ENCODE measurements around the gene PHKB. TPM values are rescaled to one million over a fixed set of nuclear protein-coding genes. Genes with fewer than 3 reads are reported as not detected.
"Not testable (repeated sequence)": the region's sequence is repeated elsewhere in the genome, so short reads cannot be mapped to it uniquely, and the experiment has no call there.

Gene PHKB
- polyA plus RNA-seq, 10 donors: 49.6 to 64.7 (median 55.2) TPM

GRCh38 chr16:47503936-47504335, 42.8 kb downstream of the PHKB start:
- no peak for DNase-seq

DNA sequence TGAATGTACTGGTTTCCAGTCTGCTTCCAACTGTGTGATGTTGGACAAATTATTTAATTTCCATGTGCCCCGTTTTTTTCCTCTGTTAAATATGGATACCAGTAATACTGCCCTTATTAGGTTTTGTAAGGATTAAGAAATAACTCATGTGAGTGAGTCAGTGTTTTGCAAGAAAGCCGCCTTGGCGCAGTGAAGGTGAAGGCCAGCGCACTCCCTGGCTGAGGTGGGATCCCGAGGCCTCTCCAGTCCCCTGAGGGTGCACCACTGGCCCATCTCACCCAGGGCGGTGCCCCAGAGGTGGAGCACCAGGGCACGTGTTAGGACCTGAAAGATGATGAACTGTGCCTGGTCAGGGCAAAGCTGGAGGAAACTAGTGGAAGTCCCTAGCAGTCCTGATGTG, 43.5 kb downstream of the PHKB start:
- DNase-seq: no peak

- DNase-seq: no peak
Observed at GRCh38 chr16:47506800-47507199, 45.7 kb downstream of the PHKB start.

- no peak for DNase-seq
Observed at GRCh38 chr16:47507701-47508100, 46.6 kb downstream of the PHKB start.

DNA sequence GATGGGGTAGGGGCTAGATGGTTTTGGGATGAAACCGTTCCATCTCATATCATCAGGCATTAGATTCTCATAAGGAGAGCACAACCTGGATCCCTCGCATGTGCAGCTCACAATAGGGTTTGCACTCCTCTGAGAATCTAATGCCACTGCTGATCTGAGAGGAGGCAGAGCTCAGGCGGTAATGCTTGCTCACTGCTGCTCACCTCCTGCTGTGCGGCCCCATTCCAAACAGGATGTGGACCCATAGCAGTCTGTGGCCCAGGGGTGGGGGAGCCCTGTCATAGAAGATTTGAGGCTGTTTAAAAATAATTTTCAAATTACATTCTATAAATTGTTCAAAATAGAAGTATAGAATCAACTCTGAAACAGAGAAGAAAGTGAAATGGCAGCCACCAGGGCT, 50.8 kb downstream of the PHKB start:
- DNase-seq: no peak

DNA sequence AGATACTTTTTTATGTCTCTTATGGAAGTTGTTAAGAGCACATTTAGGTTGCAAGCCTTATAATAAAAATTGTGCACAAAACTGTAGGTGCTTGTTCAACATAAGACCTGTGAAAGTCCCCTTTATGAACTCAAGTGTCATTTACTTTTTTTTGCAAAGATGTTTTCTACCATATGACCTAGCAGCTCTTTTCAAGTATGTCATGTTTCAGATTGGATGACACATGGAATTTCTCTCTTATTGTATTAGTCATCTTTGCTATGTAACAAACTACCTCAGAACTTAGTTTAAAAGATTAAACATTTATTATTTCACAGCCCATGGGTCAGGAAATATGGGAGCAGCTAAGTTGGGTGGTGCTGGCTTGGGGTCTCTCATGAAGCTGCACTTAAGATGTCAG, 57.9 kb downstream of the PHKB start:
- no peak for DNase-seq

DNA sequence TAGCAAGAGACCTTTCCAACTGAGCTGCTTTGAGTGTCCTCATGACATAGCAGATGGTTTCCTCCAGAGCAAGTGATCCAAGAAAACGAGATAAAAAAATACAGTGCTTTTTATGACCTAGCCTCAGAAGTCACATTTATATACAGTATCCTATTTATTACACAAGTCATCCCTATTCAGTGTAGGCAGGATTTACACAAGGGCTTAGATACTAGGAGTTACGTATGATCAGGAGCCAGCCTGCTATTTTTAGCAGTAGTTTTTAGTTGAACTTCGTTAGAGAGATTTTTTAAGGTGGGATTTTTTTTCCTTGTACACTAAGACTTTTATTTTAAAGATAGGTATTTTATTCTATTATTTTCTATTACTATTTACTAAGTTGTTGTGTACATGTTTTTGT, 58.4 kb downstream of the PHKB start:
- peak in 1 of 3 donors; percentile 20 for DNase-seq

DNA sequence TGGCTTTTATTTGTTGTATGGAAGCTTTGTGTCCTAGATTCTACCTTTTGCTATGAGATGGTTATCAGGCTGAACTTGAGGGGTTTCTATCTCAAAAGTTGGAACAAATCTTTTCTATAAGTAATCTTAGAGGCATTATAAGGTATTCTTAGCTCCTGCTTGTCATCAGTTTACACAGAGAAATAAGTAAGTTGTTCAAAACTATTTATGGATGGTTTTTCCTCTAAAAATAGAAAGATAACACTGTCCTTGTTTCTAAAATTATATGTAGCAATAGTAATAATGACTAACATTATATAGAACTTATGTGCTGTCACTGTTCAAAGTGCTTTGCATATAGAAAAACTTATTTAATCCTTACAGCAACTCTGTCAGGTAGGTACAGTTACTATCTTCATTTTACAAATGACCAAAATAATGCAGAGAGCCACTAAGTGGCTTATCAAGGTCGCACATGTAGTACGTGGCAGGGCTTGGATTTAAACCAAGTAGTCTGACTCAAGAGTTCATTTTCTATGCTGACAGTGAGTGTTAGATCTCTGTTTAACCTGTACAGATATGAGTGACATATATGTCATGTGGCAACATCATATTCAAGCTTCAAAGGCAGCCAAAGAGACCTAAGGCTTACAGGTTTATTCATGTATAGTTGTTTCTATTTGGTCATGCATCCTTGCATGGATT, 59.0 kb downstream of the PHKB start:
- DNase-seq: no peak

DNA sequence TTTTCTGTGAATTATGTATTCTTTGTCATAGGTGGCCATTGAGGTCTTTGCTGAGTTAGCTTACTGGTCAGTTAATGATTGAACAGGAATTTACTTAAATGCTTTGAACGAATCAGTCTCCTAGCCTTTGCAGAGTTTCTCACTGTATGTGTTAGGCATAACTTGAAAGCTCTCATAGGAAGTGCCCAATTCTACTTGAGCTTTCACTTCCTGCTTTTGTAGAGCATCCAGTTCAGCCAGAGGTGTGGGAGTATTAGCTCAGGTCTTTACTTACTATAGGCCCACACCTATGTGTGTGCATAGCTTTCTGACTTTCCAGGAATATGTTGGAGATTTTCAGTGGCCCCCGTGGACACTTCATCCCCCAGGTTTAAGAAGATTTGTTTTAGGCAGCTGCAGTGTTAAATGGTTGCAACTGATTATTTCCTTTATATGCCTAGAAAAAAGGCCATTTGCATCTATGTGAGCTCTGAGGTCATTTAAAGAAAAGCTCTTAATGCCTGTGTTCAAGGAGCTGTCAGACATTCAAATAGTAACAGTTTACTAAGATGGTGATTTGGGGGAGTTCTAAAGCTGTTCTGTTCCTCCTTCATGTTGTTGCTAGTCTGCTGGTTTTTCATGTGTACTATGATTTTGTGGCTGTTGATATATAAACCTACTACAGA, 62.3 kb downstream of the PHKB start:
- DNase-seq: no peak

GRCh38 chr16:47524007-47524405, 62.9 kb downstream of the PHKB start:
- no peak for DNase-seq

GRCh38 chr16:47528431-47528830, 67.3 kb downstream of the PHKB start:
- no peak for DNase-seq

DNA sequence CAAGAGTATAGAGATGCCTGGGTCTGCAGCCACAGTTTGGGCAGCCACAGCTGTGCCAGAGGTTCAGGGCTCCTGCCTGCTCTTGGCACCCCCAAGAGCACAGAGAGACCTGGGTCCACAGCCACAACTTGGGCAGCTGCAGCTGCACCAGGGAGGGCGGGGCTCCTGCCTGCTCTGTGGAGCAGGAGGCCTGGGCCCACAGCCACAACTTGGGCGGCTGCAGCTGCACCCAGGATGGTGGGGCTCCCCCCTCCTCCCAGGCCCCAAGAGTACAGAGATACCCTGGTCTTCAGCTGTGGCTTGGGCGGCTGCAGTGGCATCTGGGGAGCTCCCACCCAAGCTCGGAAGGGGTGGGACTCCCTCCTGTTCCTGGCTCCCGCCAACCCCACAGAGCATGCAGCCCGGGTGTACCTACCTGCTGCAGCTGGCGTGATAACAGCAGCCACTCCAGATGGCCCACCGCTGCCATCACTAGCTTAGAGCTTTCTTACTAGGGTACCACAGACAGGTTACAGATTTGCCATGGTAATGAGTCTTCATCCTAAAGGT, 72.7 kb downstream of the PHKB start:
- no peak for DNase-seq

GRCh38 chr16:47538472-47538871, 77.3 kb downstream of the PHKB start:
- no peak for DNase-seq

DNA sequence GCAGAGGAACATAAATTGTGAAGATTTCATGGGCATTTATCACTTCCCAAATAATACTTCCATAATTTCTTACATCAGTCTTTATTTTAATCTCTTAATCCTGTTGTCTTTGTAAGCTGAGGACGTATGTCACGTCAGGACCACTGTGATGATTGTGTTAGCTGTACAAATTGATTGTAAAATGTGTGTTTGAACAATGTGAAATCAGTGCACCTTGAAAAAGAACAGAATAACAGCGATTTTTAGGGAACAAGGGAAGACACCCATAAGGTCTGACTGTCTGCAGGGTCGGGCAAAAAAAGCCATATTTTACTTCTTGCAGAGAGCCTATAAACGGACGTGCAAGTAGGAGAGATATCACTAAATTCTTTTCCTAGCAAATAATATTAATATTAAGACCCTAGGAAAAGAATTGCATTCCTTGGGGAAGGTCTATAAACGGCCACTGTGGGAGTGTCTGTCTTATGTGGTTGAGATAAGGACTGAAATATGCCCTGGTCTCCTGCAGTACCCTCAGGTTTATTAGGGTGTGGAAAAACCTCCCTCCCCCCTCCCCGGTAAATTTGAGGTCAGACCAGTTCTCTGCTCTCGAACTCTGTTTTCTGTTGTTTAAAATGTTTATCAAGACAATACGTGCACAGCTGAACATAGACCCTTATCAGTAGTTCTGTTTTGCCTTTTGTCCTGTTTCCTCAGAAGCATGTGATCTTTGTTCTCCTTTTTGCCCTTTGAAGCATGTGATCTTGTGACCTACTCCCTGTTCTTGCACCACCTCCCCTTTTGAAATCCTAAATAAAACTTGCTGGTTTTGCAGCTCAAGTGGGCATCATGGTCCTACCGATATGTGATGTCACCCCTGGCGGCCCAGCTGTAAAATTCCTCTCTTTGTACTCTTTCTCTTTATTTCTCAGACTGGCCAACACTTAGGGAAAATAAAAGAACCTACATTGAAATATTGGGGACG, 78.9 kb downstream of the PHKB start:
- not testable (repeated sequence) for DNase-seq

DNA sequence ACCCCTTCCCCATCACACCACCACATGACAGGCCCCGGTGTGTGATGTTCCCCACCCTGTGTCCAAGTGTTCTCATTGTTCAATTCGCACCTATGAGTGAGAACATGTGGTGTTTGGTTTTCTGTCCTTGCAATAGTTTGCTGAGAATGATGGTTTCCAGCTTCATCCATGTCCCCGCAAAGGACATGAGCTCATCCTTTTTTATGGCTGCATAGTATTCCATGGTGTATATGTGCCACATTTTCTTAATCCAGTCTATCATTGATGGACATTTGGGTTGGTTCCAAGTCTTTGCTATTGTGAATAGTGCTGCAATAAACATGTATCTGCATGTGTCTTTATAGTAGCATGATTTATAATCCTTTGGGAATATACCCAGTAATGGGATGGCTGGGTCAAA, 80.0 kb downstream of the PHKB start:
- DNase-seq: not testable (repeated sequence)

DNA sequence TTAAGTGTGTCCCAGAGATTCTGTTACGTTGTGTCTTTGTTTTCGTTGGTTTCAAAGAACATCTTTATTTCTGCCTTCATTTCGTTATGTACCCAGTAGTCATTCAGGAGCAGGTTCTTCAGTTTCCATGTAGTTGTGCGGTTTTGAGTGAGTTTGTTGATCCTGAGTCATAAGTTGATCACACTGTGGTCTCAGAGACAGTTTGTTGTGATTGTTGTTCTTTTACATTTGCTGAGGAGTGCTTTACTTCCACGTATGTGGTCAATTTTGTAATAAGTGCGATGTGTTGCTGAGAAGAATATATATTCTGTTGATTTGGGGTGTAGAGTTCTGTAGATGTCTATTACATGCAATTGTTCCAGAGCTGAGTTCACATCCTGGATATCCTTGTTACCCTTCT, 83.1 kb downstream of the PHKB start:
- not testable (repeated sequence) for DNase-seq

DNA sequence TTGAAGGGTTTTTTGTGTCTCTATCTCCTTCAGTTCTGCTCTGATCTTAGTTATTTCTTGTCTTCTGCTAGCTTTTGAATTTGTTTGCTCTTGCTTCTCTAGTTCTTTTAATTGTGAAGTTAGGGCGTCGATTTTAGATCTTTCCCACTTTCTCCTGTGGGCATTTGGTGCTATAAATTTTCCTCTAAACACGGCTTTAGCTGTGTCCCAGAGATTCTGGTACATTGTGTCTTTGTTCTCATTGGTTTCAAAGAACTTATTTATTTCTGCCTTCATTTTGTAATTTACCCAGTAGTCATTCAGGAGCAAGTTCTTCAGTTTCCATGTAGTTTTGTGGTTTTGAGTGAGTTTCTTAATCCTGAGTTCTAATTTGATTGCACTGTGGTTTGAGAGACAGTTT, 90.1 kb downstream of the PHKB start:
- DNase-seq: not testable (repeated sequence)

- not testable (repeated sequence) for DNase-seq
Observed at GRCh38 chr16:47551767-47552166, 90.6 kb downstream of the PHKB start.

DNA sequence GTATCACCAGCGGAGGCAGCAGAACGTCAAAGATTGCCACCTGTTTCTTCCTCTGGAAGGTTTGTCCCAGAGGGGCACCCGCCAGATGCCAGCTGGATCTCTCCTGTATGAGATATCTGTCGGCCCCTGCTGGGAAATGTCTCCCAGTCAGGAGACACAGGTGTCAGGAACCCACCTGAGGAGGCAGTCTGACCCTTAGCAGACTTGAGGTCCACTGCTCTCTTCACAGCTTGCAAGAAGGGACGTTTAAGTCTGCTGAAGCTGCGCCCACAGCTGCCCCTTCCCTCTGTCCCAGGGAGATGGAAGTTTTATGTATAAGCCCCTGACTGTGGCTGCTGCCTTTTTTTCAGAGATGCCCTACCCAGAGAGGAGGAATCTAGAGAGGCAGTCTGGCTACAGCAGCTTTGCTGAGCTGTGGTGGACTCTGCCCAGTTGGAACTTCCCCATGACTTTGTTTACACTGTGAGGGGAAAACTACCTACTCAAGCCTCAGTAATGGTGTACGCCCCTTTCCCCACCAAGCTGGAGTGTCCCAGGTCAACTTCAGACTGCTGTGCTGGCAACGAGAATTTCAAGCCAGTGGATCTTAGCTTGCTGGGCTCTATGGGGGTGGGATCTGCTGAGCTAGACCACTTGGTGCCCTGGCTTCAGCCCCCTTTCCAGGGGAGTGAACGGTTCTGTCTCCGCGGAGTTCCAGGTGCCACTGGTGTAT, 92.9 kb downstream of the PHKB start:
- DNase-seq: no peak

GRCh38 chr16:47554587-47554986, 93.5 kb downstream of the PHKB start:
- not testable (repeated sequence) for DNase-seq

DNA sequence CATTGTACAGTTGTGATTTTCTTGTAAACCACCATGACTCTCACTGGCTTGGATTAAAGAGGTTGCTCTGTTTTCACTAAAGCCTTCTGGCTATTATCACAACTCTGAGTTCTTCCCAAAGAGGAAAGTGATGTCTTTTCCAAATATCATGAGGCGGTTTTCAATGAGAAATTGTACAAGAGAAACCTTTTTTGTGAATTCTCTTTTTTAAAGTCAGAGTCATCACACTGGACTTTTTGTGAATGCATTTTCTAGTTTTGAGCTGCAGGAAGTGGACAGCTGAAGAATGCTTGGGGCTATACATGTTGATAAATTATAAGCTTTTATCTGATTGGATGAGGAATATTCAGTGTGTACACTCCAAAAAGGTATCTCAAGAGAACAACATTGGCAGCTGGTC, 100.2 kb downstream of the PHKB start:
- DNase-seq: no peak

DNA sequence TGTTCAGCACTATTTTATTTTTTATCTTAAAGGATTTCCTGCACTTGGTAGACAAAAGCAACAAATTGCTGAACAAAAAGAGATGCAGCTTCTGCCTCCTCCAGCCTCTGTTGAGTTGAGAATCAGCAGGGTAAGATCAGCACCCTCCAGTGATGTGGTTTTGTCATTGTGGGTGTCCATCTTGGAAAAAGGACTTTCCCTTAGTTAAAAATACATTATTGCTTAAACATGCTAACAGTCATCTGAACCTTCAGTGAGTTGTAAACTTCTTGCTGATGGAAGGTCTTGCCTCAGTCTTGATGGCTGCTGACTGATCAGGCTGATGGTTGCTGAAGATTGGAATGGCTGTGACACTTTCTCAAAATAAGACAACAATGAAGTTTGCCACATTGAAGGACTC, 101.2 kb downstream of the PHKB start:
- no peak for DNase-seq
